ENCODE data around the gene SFRP5. TPM values are rescaled to one million over a fixed set of nuclear protein-coding genes. Genes with fewer than 3 reads are reported as not detected.

The SFRP5 gene
- total and polyA plus RNA-seq, 2 of the 4 experiments (the other 2 are of a cell fraction): not detected

DNA sequence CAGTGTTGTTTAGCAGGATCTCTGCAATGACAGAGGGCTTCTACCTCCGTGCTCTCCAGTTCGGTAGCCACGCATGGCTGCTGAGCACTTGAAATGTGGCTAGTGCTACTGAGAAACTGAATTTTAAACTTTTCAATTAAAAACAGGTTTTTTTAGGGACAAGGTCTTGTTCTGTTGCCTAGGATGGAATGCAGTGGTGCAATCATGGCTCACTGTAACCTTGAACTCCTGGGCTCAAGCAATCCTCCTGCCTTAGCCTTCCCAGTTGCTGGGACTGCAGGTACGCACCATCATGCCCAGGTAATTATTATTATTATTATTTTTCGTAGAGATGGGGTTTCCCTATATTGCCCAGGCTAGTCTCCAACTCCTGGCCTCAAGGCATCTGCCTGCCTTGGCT is 13.4 kb upstream of the SFRP5 start:
- in situ Hi-C loops (cut with MboI; ENCODE audit: low sequenced_read_pairs): loop anchor here (25.0 kb wide), 1 partner anchor 252 kb away; the partner anchor contains the start of gene CRTAC1
- Histone ChIP-seq H3K23ac (ENCODE audit: low read depth, low read length) (no peak overlapping the region), H3K9ac (ENCODE audit: low read depth, low read length) (no peak overlapping the region), H2AFZ (replicated peaks; ENCODE audit: low read length, poor library complexity) (no peak overlapping the region), H2AK9ac (replicated peaks; ENCODE audit: low read depth, low read length, poor library complexity) (no peak overlapping the region), H4K91ac (ENCODE audit: insufficient read depth, low read depth, low read length) (no peak overlapping the region), H3K18ac (ENCODE audit: low read depth, low read length) (no peak overlapping the region), H2BK120ac (ENCODE audit: low read depth, low read length) (no peak overlapping the region), H3K9me1 (ENCODE audit: insufficient read depth, low read length) (no peaks in the 10 kb centered on the region), H2AK5ac (ENCODE audit: low read depth, low read length) (no peak overlapping the region), H3K14ac (replicated peaks; ENCODE audit: low read depth, low read length) (no peak overlapping the region), H4K8ac (ENCODE audit: low read depth in 2 of 2, low read length in 2 of 2) (no peak overlapping the region), H2BK20ac (ENCODE audit: low read depth, low read length) (no peak overlapping the region), H3K9me3 (ENCODE audit: control insufficient read depth, insufficient read depth, low read length) (no peaks in the 10 kb centered on the region), H4K5ac (ENCODE audit: low read depth, low read length) (no peak overlapping the region), H3K27ac (ENCODE audit: insufficient read depth, low read length) (no peak overlapping the region), H3K4me1 (ENCODE audit: control insufficient read depth, insufficient read depth, low read length) (no peaks in the 10 kb centered on the region), H3K36me3 (ENCODE audit: control insufficient read depth, insufficient read depth, low read length) (no peaks in the 10 kb centered on the region), H3K4me2 (ENCODE audit: low read depth, low read length) (no peak overlapping the region), H3K4me3 (ENCODE audit: insufficient read depth, low read depth, low read length) (no peak overlapping the region), H3K4ac (ENCODE audit: low read depth, low read length) (no peak overlapping the region), H3K56ac (ENCODE audit: extremely low read depth, insufficient read depth, low read length) (no peak overlapping the region), H3K27me3 (ENCODE audit: control insufficient read depth, insufficient read depth, low read length) (peaks cover 57% of the 10 kb centered on the region), H3K79me1 (ENCODE audit: low read depth in 1 of 2, low read length in 2 of 2) (no peaks in the 10 kb centered on the region), H2BK5ac (ENCODE audit: low read depth, low read length, poor library complexity, severe bottlenecking) (no peak overlapping the region), H4K20me1 (ENCODE audit: insufficient read depth, low read length) (no peaks in the 10 kb centered on the region), H2BK15ac (ENCODE audit: low read depth, low read length) (no peak overlapping the region)
- no CpG with 5 or more reads among the region's 5 CpGs for WGBS, 2 experiments (ENCODE audit: extremely low coverage in 2 of 2, insufficient read length in 1 of 2)
- BruUV-seq (replicated peaks): no TSS peak
- intact Hi-C loops (cut with micrococcal nuclease): no loop called here
- ATAC-seq (ENCODE audit: low read depth) (no peak), DNase-seq (no peak)
- TF ChIP-seq POLR2A (IDR thresholded peaks at IDR 0.05; ENCODE audit: low read depth, low read length) (no peak), MAFK (IDR thresholded peaks at IDR 0.05; ENCODE audit: low read depth, low read length) (no peak), NFE2L2 (IDR thresholded peaks at IDR 0.05; ENCODE audit: low read depth, low read length) (no peak), FOS (IDR thresholded peaks at IDR 0.05; ENCODE audit: low read depth, low read length) (no peak), ELK1 (IDR thresholded peaks at IDR 0.05; ENCODE audit: borderline replicate concordance, low read depth, low read length) (no peak), MXI1 (IDR thresholded peaks at IDR 0.05; ENCODE audit: borderline replicate concordance, low read depth, low read length) (no peak), MAZ (IDR thresholded peaks at IDR 0.05; ENCODE audit: borderline replicate concordance, low read depth, low read length) (no peak), SMC3 (IDR thresholded peaks at IDR 0.05; ENCODE audit: low read depth, low read length) (no peak), BHLHE40 (IDR thresholded peaks at IDR 0.05; ENCODE audit: low read depth, low read length) (no peak), RAD21 (IDR thresholded peaks at IDR 0.05; ENCODE audit: low read length) (no peak), RCOR1 (IDR thresholded peaks at IDR 0.05; ENCODE audit: insufficient replicate concordance, low read length) (no peak), CHD1 (IDR thresholded peaks at IDR 0.05; ENCODE audit: low read depth, low read length) (no peak), RFX5 (IDR thresholded peaks at IDR 0.05; ENCODE audit: low read depth, low read length) (no peak), CEBPB (IDR thresholded peaks at IDR 0.05; ENCODE audit: low read depth, low read length) (no peak), CTCF (conservative IDR thresholded peaks at IDR 0.05; ENCODE audit: low read depth, low read length) (no peak)
- TF ChIP-seq, protein P1, sequence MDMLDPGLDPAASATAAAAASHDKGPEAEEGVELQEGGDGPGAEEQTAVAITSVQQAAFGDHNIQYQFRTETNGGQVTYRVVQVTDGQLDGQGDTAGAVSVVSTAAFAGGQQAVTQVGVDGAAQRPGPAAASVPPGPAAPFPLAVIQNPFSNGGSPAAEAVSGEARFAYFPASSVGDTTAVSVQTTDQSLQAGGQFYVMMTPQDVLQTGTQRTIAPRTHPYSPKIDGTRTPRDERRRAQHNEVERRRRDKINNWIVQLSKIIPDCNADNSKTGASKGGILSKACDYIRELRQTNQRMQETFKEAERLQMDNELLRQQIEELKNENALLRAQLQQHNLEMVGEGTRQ (IDR thresholded peaks at IDR 0.05; ENCODE audit: low read depth, low read length): no peak
- dilution Hi-C loops (cut with HindIII; ENCODE audit: low sequenced_read_pairs, unreplicated experiment): no loop called here
- ChIA-PET POLR2A (ENCODE audit: unreplicated experiment) (no interaction called here), CTCF (no interaction called here)

Data from IMR-90 (cell line).